Breast epithelium (tissue), 3 donors: Measurements from ENCODE around the gene SLC41A3.
"Not testable (repeated sequence)": the region's sequence is repeated elsewhere in the genome, so short reads cannot be mapped to it uniquely, and the experiment has no call there.

ENCODE experiments used
- POLR2A ChIP-seq: fragments of 450-650 bp; IDR thresholded peaks from one replicate; pipeline ENCODE4 v1.6.1; 2016; ENCODE audit warnings: antibody characterized with exemption, mild to moderate bottlenecking, moderate library complexity
- POLR2AphosphoS5 ChIP-seq, 3 donors: sonication (generic); formaldehyde crosslinking; IDR thresholded peaks; one replicate each; pipeline ENCODE4 v1.6.1; 2017; ENCODE audit warnings: antibody characterized with exemption in 3 of 3
- TF ChIP-seq, protein P1 (sequence below), 3 donors: fragments of 450-650 bp; IDR thresholded peaks; one replicate each; pipeline ENCODE4 v1.5.1; 2016 to 2017; ENCODE audit warnings: antibody characterized with exemption in 3 of 3, mild to moderate bottlenecking in 3 of 3, moderate library complexity in 3 of 3

DNA sequence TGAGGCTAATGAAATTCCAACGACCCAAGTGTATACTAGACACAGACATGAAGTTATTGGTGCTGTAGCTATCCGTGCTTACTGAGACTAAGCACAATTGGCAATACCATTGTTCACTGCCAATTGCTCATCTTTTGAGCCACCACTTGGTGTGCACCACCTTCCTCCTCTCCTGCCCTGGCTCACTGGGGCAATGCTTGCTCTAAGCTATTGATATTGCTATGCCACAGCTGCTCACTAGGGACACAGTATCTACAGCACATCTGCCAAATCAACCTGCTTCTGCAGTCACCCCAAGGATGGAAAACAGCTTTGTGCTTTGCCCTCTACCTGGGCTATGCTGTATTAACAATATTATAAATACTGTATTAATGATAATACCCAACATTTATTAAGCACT, 99.0 kb downstream of the SLC41A3 start:
- TF ChIP-seq, protein P1, sequence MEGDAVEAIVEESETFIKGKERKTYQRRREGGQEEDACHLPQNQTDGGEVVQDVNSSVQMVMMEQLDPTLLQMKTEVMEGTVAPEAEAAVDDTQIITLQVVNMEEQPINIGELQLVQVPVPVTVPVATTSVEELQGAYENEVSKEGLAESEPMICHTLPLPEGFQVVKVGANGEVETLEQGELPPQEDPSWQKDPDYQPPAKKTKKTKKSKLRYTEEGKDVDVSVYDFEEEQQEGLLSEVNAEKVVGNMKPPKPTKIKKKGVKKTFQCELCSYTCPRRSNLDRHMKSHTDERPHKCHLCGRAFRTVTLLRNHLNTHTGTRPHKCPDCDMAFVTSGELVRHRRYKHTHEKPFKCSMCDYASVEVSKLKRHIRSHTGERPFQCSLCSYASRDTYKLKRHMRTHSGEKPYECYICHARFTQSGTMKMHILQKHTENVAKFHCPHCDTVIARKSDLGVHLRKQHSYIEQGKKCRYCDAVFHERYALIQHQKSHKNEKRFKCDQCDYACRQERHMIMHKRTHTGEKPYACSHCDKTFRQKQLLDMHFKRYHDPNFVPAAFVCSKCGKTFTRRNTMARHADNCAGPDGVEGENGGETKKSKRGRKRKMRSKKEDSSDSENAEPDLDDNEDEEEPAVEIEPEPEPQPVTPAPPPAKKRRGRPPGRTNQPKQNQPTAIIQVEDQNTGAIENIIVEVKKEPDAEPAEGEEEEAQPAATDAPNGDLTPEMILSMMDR (IDR thresholded peaks at IDR 0.05), result not testable (repeated sequence)
- not testable (repeated sequence) for TF ChIP-seq POLR2A; POLR2AphosphoS5 (IDR thresholded peaks at IDR 0.05)
